Endothelial cell of umbilical vein (primary cell): Measurements from ENCODE around the gene ADSS1. TPM values are rescaled to one million over a fixed set of nuclear protein-coding genes. Genes with fewer than 3 reads are reported as not detected.

Experiments
- BruUV-seq: library from RNA; stranded (reverse); fragments of 400-500 nt; replicated peaks from 2 replicates; lab custom pipeline; 2021; lab: Mats Ljungman, UMichigan
- CTCF ChIA-PET: fragments of 300-600, 350-600 bp; sonication (Branson Sonifier 250); formaldehyde crosslinking; loops from one replicate; lab custom pipeline; 2021; ENCODE audit warnings: antibody characterized with exemption, inconsistent platforms; lab: Charles Lee
- POLR2A ChIA-PET: fragments of 300-600, 350-600 bp; sonication (Branson Sonifier 250); formaldehyde crosslinking; loops from one replicate; lab custom pipeline; 2021; ENCODE audit warnings: antibody characterized with exemption, inconsistent platforms; lab: Charles Lee
- DNase-seq: peaks from one replicate; pipeline ENCODE4 v3.0.0-alpha.2; 2011; ENCODE audit warnings: low read depth, low spot score
- FAIRE-seq: peaks from 2 replicates; lab custom pipeline; 2011; peaks lifted over from hg19 to GRCh38; lab: Jason Lieb, UNC
- H2AFZ ChIP-seq: 2 replicates; pipeline ENCODE4 v1.6.0; 2012; ENCODE audit warnings: low read depth, low read length, control low read depth, inconsistent platforms
- H3K27ac ChIP-seq: 2 replicates; pipeline ENCODE4 v1.5.1; 2011; ENCODE audit warnings: low read depth, mild to moderate bottlenecking, control low read depth, low read length, moderate library complexity; ENCODE audit not compliant: insufficient read depth
- H3K27me3 ChIP-seq, 2 experiments: 2 replicates each; pipeline versions ENCODE4 v1.6.0 to v1.6.1; 2011; ENCODE audit warnings: low read length in 2 of 2, mixed read lengths in 1 of 2; ENCODE audit not compliant: control insufficient read depth in 2 of 2, insufficient read depth in 2 of 2
- H3K36me3 ChIP-seq, 2 experiments: 2 replicates in 1 of 2; 3 replicates in 1 of 2; pipeline ENCODE4 v1.5.1; 2011; ENCODE audit warnings: low read length in 2 of 2, mild to moderate bottlenecking in 1 of 2, moderate library complexity in 1 of 2; ENCODE audit not compliant: control insufficient read depth in 2 of 2, insufficient read depth in 2 of 2; ENCODE audit errors: extremely low read depth in 1 of 2
- H3K4me1 ChIP-seq: 3 replicates; pipeline ENCODE4 v1.5.1; 2011; ENCODE audit warnings: mild to moderate bottlenecking, low read length; ENCODE audit not compliant: control insufficient read depth, insufficient read depth; ENCODE audit errors: extremely low read depth
- H3K4me2 ChIP-seq: 2 replicates; pipeline ENCODE4 v1.6.1; 2011; ENCODE audit warnings: low read length, control low read depth, mixed read lengths; ENCODE audit not compliant: insufficient read depth
- H3K4me3 ChIP-seq, 3 experiments: fragments of 200-600 bp in 1 of 3; sonication (generic), shearing (Covaris generic) in 1 of 3; replicated peaks in 1 of 3; 2 replicates each; pipeline ENCODE4 v1.5.1; 2011 to 2016; ENCODE audit warnings: control low read depth in 3 of 3, low read length in 3 of 3, mild to moderate bottlenecking in 2 of 3, inconsistent platforms in 1 of 3, low read depth in 1 of 3, moderate library complexity in 1 of 3; ENCODE audit not compliant: insufficient read depth in 1 of 3
- H3K79me2 ChIP-seq: 2 replicates; pipeline ENCODE4 v1.6.0; 2012; ENCODE audit warnings: low read length, inconsistent platforms; ENCODE audit not compliant: control insufficient read depth, insufficient read depth
- H3K9ac ChIP-seq: replicated peaks from 2 replicates; pipeline ENCODE3; 2011; ENCODE audit warnings: low read length, control low read depth; ENCODE audit not compliant: insufficient read depth; ENCODE audit errors: extremely low read depth
- H3K9me1 ChIP-seq: replicated peaks from 3 replicates; pipeline ENCODE4 v1.6.0; 2011; ENCODE audit warnings: mild to moderate bottlenecking, low read length; ENCODE audit not compliant: control insufficient read depth, insufficient read depth; ENCODE audit errors: extremely low read depth
- H3K9me3 ChIP-seq: replicated peaks from 2 replicates; pipeline ENCODE4 v1.5.1; 2012; ENCODE audit warnings: low read length, inconsistent platforms; ENCODE audit not compliant: control insufficient read depth, insufficient read depth
- H4K20me1 ChIP-seq: replicated peaks from 2 replicates; pipeline ENCODE3; 2011; ENCODE audit warnings: mild to moderate bottlenecking, low read length; ENCODE audit not compliant: control insufficient read depth, insufficient read depth; ENCODE audit errors: extremely low read depth
- EZH2 ChIP-seq: IDR thresholded peaks from 2 replicates; pipeline ENCODE4 v1.6.1; 2012; ENCODE audit warnings: borderline replicate concordance, low read depth, mild to moderate bottlenecking, moderate library complexity, low read length, inconsistent platforms; ENCODE audit not compliant: severe bottlenecking
- FOS ChIP-seq: IDR thresholded peaks from 2 replicates; pipeline ENCODE4 v1.6.1; 2011; ENCODE audit warnings: mild to moderate bottlenecking, low read length, moderate library complexity, borderline replicate concordance; ENCODE audit not compliant: insufficient read depth
- GATA2 ChIP-seq: IDR thresholded peaks from 2 replicates; pipeline ENCODE4 v1.7.0; 2011; ENCODE audit warnings: low read depth, mild to moderate bottlenecking, moderate library complexity, mixed read lengths, low read length; ENCODE audit not compliant: insufficient read length, insufficient read depth
- JUN ChIP-seq: IDR thresholded peaks from 2 replicates; pipeline ENCODE4 v1.6.1; 2011; ENCODE audit warnings: borderline replicate concordance, low read depth; ENCODE audit not compliant: insufficient read length, insufficient read depth
- MYC ChIP-seq: IDR thresholded peaks from one replicate; pipeline ENCODE4 v1.6.1; 2011; ENCODE audit warnings: mild to moderate bottlenecking, low read depth, low read length
- POLR2A ChIP-seq: IDR thresholded peaks from 2 replicates; pipeline ENCODE4 v1.6.1; 2012; ENCODE audit warnings: low read depth, mild to moderate bottlenecking, control low read depth, low read length
- POLR2AphosphoS5 ChIP-seq: IDR thresholded peaks from 2 replicates; pipeline ENCODE4 v1.6.1; 2012; ENCODE audit warnings: low read depth, mild to moderate bottlenecking, control low read depth, low read length, moderate library complexity; ENCODE audit not compliant: insufficient read depth
- dilution Hi-C: fragments of 300-500 bp; cut with MboI; formaldehyde crosslinking; loops from one replicate; pipeline ENCODE4 v1.15.0; 2019; ENCODE audit warnings: low sequenced_read_pairs; ENCODE audit not compliant: extremely low pct_ligation_motif_present
- intact Hi-C: fragments of 100-400 bp; cut with micrococcal nuclease; formaldehyde crosslinking; loops from one replicate; pipeline ENCODE4 v1.10.0; 2022
- polyA plus RNA-seq, 4 experiments: library from polyadenylated mRNA; depleted of rRNA in 3 of 4; stranded (reverse) in 3 of 4; unstranded in 1 of 4; fragments of >200 nt; gene quantifications; 2 replicates each; pipeline versions ENCODE4 v1.2.1 to v1.2.3, GENCODE V29; 2011 to 2012; ENCODE audit warnings: missing spikeins in 1 of 4
- total RNA-seq: library from RNA; stranded (reverse); gene quantifications from 2 replicates; pipeline ENCODE4 v1.2.3, GENCODE V29; 2021
- TF ChIP-seq, protein P1 (sequence below): IDR thresholded peaks from 2 replicates; pipeline ENCODE4 v1.6.1; 2011; ENCODE audit not compliant: insufficient read depth, insufficient read length
- TF ChIP-seq, protein P2 (sequence below), 2 donors: IDR thresholded peaks; 1 replicate in 1 of 2; 2 replicates in 1 of 2; pipeline ENCODE4 v1.5.1; 2011; ENCODE audit warnings: low read length in 2 of 2, mild to moderate bottlenecking in 2 of 2, moderate library complexity in 2 of 2, control low read depth in 1 of 2, inconsistent platforms in 1 of 2, low read depth in 1 of 2; ENCODE audit not compliant: insufficient read depth in 1 of 2; ENCODE audit errors: extremely low read depth in 1 of 2

Gene ADSS1
- total and polyA plus RNA-seq, 2 donors (not counting 3 experiments of a cell fraction or from before 2014, with no cell fraction given): 1.9 TPM

DNA sequence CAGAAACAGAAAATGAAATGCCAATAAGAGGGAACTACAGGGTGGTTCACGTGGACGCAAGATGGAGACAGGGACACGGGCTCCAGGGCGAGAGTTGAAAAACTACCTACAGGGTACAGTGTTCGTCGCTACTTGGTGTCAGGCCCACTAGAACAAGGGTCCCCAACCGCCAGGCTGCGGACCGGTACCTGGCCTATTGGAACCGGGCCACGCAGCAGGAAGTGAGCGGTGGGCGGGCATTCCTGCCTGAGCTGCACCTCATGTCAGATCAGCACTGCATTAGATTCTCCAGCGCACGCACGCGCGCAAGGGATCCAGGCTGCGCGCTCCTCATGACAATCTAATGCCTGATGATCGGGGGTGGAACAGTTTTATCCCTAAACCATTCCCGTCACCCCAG is 19.8 kb upstream of the ADSS1 start:
- Histone ChIP-seq H3K36me3 (peaks cover 11 to 22% of the 10 kb centered on the region in 2 experiments), H4K20me1 (no peaks in the 10 kb centered on the region), H3K9ac (no peak overlapping the region), H3K9me3 (no peaks in the 10 kb centered on the region), H3K27me3 (no peaks in the 10 kb centered on the region), H3K4me2 (no peak overlapping the region), H3K4me1 (no peaks in the 10 kb centered on the region), H3K27ac (no peak overlapping the region), H3K4me3 (no peak overlapping the region), H3K79me2 (peaks cover 14% of the 10 kb centered on the region), H3K9me1 (no peaks in the 10 kb centered on the region), H2AFZ (no peak overlapping the region)
- dilution Hi-C loops (no loop called here), intact Hi-C loops (no loop called here)
- CTCF ChIA-PET: no interaction called here
- no peak for FAIRE-seq
- POLR2A ChIA-PET: no interaction called here
- TF ChIP-seq GATA2: no peak
- no peak for TF ChIP-seq POLR2A
- TF ChIP-seq EZH2: no peak
- no peak for TF ChIP-seq MYC
- no peak for TF ChIP-seq JUN
- no peak for TF ChIP-seq POLR2AphosphoS5
- TF ChIP-seq, protein P1, sequence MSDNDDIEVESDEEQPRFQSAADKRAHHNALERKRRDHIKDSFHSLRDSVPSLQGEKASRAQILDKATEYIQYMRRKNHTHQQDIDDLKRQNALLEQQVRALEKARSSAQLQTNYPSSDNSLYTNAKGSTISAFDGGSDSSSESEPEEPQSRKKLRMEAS: no peak
- TF ChIP-seq FOS: no peak
- TF ChIP-seq, protein P2, sequence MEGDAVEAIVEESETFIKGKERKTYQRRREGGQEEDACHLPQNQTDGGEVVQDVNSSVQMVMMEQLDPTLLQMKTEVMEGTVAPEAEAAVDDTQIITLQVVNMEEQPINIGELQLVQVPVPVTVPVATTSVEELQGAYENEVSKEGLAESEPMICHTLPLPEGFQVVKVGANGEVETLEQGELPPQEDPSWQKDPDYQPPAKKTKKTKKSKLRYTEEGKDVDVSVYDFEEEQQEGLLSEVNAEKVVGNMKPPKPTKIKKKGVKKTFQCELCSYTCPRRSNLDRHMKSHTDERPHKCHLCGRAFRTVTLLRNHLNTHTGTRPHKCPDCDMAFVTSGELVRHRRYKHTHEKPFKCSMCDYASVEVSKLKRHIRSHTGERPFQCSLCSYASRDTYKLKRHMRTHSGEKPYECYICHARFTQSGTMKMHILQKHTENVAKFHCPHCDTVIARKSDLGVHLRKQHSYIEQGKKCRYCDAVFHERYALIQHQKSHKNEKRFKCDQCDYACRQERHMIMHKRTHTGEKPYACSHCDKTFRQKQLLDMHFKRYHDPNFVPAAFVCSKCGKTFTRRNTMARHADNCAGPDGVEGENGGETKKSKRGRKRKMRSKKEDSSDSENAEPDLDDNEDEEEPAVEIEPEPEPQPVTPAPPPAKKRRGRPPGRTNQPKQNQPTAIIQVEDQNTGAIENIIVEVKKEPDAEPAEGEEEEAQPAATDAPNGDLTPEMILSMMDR (IDR thresholded peaks at IDR 0.05; ENCODE audit: extremely low read depth in 1 of 2, insufficient read depth in 1 of 2, low read depth in 1 of 2, low read length in 2 of 2): no peak
- BruUV-seq: TSS peak; percentile 2
- no peak for DNase-seq
